Activated T-cell treated with anti-CD3 and anti-CD28 coated beads for 48 hours (primary cell): ENCODE measurements around the gene CFAP46.
"Not testable (repeated sequence)": the region's sequence is repeated elsewhere in the genome, so short reads cannot be mapped to it uniquely, and the experiment has no call there.

Source experiments
- DNase-seq: peaks from one replicate; pipeline ENCODE4 v3.0.0-alpha.2; 2020; ENCODE audit warnings: low read depth

The CFAP46 gene

DNA sequence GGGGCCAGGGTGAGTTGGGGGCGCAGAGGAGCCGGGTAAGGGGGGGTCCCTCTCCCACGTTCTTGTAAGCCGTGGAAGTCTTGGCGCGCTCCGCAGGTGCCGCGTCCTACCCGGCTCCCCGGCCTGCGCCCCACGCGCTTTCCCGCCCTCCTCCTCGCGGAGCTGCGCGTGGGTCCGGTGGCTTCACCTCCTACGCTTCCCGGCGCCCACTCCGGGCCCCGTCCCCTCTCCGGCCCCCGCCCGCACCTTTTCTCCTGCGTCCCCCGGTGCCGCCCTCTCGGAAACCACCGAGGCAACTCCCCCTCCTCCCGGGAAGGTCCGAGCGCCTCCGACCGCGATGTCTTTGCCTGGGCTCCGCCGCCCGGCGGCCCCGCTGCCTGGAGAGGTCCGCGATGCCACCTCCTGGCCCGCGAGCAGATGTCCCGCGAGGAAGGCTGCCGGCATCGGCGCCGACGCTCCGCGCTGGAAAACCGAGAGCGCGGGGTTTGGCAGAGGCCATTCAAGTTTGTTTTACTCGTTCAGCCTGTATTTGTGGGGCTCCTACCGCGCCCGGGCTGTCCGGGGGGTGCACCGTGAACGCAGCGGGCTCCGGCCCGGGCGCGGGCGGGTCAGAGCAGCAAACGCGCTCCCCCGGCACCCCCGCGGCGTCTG lies 154.1 kb downstream of the CFAP46 start:
- no peak for DNase-seq

DNA sequence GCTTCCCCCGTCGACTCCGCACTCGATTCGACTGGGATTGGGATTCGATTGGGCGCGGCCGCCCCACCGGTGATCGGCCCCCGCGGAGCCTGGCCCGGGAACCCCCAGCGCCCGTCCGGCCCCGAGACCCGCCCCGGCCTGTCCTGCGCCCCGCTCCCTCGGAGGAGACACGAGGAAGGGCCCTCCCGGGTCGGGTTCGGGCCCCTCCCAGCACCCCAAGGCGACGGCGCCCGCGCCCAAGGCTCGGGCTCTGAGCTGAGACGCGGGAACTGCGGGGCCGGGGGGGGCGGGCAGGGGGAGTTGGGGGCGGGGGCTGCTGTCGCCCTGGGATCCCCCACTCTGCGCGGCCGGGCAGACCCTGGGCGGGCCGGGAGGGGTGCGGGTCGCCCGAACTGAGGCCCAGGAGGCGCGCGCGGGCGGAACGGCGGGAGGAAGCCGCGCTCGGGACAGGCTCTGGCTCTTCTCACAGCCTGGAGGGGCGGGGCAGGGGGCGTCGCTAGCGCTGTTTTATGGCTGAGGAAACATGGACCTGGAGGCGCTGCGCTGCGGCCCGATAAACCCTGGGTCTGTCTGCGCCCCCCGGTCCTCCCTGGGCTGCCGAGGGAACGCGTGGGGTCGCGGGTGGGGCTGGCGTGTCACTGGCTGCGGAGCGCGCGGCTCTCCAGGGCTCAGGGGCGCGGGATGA lies 154.7 kb downstream of the CFAP46 start:
- DNase-seq: no peak

- DNase-seq: no peak
These were observed 155.4 kb downstream of the CFAP46 start for GRCh38 chr10:132786884-132787494.

DNA sequence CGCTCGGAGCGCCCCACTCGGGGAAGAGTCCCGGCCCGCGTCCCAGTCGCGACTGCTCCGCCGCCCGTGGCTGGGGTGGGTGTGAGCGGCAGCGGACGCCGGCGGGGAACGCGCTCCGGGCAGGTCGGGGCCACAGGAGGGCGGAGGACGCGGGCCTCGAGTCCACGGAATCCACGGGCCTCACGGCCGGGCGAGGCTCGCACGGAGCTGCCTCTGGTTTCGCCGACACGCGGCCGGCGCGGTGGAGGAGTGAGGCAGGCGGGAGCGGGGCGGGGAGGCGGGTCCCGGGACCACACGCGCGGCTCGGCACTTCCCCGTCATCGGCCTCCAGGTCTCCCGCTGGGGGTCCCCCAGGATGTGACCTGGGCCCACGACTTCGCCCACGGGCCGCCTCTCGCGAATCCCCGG lies 155.9 kb downstream of the CFAP46 start:
- no peak for DNase-seq

- DNase-seq: no peak
These were observed 156.5 kb downstream of the CFAP46 start, which contains the start of gene NKX6-2 for GRCh38 chr10:132785723-132786475. TSS of gene NKX6-2 (minus strand) at chr10:132786147. CDS start at chr10:132785948, 199 bp downstream.

DNA sequence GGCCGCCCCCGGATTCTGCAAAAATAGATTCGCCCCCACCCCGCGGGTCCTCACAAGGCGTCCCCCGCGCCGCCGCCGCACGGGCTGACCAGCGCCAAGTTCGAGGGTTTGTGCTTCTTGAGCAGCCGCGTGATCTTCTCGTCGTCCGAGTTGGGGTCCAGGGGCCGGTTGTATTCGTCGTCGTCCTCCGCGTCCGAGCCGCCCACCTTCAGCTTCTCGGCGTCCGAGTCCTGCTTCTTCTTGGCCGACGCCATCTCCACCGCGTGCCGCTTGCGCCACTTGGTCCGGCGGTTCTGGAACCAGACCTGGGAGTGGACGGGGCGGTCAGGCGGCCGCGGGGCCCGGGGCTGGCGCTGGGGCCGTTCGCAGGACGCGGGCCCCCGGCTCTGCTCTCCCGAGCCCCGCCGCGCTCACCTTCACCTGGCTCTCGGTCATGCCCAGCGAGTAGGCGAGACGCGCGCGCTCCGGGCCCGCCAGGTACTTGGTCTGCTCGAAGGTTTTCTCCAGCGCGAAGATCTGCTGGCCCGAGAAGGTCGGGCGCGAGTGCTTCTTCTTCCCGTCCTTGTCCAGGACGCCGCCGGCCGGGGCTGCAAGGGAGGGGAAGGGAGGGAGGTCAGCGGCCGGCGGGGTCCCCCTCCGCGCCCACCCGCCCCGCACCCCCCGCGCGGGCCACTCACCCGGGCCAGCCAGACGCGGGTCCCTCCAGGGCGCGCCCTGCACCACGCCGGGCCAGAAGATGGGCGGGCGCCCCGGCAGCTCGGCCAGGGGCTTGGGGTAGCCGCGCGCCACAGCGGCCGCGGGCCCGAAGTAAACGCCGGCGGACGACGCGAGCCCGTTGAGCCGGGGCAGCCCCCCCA lies 157.3 kb downstream of the CFAP46 start:
- DNase-seq: no peak

DNA sequence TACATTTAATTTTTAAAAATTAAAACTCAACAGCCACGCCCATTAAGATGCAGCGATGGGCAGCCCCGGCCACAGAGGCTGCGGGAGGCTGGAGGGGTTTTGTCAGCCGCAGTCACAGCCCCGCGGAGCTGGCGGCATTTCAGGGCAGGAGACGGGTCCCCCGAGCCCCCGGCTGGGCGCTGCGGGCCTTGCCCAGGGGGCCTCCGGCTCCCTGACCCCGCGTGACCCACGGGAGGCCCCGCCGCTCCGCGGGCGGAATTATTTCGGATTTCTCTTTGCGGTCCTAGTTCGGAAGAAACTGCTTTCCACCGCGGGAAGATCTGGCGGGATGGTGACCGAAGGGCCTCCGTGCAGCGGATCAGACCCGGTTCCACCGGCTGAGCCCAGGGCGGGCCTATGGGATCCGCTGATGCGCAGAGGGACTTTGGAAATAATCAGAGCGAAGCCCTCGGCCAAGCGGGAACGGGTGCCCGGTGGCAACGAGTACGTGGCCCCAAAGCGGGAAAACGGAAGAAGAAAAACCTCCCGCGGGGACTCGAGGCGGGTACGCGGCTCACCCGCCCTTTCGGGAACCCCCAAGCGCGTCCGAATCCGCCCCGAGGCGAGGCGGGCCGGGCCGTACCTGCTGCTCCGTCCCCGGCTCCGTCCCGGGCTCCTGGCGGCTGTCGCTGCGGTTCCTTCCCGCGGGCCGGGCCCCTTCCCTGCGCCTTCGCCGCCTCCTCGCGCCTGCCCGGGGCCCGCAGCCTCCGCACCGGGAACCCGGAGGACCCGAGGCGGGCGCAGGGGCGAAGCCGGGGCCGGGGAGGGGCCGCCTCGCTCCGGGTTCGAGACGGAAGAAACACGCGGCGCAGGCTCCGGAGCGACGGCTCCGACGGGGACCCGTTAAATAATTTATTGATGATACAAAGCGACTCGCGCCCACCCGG lies 158.2 kb downstream of the CFAP46 start:
- no peak for DNase-seq

DNA sequence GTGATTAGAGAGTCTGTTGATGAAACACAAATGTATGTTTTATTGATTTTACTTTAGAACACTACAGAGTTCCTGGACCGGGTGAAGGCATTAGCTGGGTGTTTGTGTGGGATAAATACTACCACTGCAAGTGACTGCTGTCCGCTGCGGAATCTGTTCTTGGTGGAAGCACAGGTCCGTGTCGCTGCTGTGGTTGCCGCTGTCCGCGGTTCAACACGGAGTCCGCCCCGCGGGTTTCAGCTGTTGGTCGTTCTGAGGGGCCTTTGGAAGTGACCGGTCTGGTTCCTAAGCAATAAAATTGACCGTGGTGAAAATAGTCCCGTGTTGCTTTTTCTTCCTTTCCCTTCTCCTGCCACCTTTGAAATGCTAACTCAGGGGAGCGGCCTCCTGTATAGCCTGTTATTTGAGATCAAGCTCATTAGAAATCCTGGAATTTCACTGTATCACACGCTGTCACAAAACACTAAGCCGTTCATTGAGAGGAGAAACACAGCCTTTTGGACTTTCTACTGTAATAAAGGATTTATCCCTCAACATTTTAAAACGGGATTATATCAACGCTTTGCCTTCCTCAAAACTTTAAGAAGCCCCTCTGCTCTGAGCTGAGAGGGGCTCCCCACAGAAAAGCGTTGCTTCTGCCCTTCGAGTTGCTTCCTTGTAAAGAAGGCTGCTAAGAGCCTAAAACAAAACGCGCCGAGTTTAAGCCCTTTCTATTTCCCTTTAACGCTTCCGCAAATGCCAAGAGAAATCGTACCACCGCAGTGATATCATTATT lies 159.0 kb downstream of the CFAP46 start:
- no peak for DNase-seq

DNA sequence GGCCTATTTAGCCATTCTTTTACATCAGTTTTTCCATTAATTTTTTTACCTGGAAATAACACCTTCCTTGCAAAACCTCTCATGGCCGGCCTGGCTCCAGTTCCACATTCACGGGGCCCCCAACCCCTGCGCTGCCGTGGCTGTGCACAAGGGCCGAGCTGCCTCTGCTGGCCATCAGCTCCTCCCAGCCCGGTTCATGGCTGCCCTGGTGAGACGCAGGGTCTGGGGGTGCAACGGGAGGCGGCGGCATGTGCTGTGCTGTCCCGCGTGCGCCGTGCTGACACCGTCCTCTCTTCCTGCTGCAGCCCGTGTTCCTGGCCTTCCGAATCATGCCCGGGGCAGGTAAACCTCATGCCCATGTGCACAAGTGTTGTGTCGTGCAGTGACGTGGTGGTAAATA lies 160.8 kb downstream of the CFAP46 start:
- no peak for DNase-seq

GRCh38 chr10:132780356-132780755 lies 162.0 kb downstream of the CFAP46 start:
- DNase-seq: no peak

DNA sequence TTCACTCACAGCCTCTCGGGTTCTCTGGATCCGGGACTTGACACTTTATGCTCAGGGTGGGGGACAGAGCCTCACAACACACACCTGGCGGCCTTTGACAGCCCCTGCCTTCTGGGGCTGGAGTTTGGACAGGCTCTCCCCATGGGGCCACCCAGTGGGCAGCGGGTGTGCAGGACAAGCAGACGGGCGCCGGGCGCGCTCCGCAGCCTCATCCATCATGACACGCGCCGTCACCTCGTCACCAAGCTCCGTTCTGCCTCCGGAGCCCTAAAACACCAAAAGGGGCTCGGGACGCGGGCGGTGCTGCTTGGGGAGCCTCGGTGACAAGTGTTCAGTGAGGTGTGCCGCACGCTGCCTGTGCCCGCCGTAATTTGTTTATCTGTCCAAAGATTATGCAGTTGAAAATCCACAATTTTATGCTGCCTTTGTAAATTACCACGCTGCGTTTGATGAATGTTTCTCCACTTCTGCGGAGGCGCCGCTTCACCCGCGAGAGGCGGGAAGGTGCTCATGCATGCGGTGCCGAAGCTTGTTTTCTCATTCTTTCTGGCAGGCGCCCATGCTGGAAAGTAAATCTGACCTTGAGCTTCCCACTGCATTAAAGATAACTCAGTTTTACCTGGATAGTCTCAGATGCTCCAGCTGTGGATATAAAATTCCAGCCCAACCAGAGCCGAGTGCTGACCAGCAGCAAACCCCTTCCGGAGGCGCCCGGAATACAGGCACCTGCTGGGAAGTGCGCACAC lies 162.6 kb downstream of the CFAP46 start:
- DNase-seq: no peak

DNA sequence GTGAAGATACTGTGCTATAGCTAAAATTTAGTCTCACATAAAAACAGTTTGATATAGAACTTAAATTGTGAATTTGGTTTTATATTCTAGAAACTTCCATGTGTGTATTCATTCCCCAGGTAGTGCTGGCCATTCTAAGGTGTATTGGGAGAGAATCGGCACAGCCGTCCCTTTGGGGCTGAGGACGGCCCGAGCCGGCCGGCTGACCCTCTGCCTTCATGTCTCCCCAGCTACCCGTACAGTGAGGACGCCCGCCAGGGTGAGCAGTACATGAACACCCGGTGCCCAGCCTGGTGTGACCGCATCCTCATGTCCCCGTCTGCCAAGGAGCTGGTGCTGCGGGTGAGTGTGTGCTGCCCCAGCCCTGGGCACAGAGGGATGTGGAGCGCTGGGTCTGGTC lies 164.9 kb downstream of the CFAP46 start:
- no peak for DNase-seq

- DNase-seq: no peak
These were observed 165.5 kb downstream of the CFAP46 start for GRCh38 chr10:132776821-132777220.

- no peak for DNase-seq
These were observed 166.2 kb downstream of the CFAP46 start for GRCh38 chr10:132776186-132776585.

- no peak for DNase-seq
These were observed 167.2 kb downstream of the CFAP46 start for GRCh38 chr10:132774902-132775863.

GRCh38 chr10:132774181-132774901 lies 168.0 kb downstream of the CFAP46 start:
- DNase-seq: no peak

DNA sequence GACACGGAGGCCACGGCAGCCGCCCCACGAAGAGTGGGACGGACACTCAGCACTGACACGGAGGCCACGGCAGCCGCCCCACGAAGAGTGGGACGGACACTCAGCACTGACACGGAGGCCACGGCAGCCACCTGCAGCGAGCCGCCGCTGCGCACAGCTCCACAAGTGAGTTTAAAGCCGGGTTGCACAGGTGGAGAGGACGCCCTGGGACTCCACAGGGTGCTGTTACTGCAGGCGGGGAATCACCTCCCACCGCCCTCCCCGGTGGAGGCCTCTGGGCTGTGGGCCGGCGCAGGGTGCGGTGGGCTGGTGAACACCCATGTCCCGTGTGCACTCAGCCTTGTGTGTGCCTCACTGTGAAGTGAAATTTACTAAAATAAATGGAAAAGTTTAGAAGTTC lies 169.6 kb downstream of the CFAP46 start:
- not testable (repeated sequence) for DNase-seq
